Measurements from ENCODE around the gene FARP2.
"Not testable (repeated sequence)": the region's sequence is repeated elsewhere in the genome, so short reads cannot be mapped to it uniquely, and the experiment has no call there.

Gene FARP2

DNA sequence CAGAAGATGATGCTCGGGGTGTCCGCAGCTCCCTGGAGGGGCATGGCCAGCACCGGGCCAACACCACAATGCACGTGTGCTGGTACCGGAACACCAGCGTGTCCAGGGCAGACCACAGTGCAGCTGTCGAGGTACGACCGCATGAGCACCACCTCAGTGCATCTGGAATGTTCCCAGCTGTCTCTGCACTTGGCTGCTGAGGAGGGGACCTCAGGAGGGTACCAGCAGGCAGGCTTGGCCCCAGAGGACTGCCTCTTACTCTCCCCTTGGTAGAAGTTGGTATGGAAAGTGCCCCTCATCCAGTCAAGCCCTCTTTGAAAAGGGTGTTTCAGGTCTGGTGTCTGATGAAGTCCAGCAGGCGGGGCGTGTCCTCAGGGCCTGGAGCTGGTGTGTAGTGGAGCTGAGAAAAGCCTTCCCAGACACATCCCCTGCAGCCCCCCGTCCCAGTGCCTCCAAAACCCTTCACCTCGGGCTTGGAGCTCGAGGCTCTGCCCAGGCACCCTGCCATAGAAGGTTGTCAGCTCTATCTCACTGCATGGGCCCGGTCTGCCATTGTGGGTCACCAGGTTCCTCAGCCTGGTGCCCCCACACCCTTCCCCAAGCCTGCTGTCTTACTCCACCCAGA lies 135.6 kb downstream of the FARP2 start:
- no peak for DNase-seq

DNA sequence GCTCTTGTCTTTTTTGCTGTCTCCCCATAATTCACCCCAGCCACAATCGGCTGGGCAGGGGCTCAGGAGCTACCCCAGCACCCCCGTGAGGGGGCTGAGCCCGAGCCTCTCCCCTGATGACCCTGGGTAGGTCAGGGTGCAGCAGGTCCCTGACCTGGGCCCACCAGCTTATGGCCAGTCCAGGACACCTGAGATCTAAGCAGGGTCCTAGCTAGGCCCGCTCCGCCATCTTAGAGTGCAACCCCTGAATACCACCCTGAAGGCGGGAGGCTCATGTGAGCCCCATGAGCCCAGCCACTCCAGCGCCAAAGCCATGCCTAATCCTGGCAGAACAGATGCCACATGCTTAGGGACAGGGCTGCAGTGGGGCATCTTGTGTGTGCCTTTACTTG lies 136.1 kb downstream of the FARP2 start:
- DNase-seq, result no peak

- DNase-seq, result no peak
Measured at GRCh38 chr2:241493092-241493491, 137.0 kb downstream of the FARP2 start.

GRCh38 chr2:241494311-241494908 lies 138.3 kb downstream of the FARP2 start:
- DNase-seq, result no peak

DNA sequence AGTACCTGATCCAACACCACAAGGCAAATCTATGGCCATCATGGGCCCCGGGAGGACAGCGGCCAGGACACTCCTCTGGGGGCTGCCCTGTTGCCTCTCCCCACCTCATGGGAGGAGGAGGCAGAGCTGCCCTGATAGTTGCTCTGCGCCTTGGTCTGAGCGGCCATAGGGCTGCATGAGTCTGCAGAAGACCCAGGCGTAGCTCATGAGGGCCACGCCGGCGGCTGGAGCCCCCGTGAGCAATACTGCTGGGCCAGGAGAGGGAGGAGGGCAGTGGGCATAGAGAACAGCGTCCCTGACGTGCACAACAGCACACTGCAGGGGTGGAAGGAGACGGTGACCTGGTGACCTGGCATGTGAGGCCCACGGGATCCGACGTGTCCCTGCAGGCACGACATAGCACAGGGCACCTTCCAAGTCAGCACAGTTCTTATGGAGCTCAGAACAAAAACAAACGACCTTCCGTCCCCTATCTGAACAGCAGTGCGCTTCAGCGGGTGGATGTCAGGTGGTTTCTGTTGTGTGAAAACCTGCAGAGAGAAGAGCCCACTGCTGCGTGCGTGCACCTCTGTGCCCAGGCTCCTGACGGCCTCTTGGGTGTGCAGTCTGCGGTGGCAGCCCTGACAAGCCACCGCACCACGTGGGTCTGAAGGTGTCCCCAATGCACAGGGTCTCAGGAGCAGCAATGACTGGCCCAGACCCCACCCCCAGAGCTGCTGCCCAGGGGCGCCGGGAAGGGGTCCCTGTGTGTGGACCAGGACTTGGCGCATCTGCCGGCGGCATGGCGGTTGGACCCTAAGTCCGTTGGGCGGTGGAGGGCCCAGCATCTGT lies 139.3 kb downstream of the FARP2 start:
- no peak for DNase-seq

DNA sequence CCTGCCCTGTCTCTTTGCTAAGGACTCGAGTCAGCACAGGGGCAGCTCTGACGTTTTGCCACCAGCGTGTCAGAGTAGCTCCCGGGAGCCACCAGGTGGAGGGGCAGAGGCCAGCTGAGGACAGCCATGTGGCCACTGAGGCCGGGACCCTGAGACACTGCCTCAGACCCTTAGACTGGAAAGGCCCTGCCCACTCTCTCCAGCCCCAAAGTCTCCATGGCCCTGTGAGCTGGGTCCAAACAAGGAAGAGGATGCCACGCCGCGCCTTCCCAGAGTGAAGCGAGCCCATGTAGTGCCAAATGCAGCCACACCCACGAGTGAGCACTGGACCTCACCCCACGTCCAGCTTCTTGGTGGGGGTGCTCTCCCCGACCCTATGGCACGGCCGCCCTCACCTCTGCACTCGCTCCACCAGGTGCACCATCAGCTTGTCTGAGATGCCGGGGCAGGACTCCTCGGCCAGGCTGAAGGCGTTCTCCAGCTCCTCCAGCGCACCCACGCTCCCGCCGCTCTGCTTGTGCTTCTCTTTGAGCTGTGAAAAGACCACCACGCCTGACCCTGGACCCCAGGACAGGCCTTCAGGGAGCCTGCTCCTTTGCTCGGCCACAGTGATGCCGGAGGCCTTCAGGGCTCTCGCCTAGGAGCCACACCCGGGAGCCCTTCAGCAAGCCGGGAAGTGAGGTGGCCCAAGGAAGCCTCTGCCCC lies 140.1 kb downstream of the FARP2 start:
- DNase-seq, result no peak

DNA sequence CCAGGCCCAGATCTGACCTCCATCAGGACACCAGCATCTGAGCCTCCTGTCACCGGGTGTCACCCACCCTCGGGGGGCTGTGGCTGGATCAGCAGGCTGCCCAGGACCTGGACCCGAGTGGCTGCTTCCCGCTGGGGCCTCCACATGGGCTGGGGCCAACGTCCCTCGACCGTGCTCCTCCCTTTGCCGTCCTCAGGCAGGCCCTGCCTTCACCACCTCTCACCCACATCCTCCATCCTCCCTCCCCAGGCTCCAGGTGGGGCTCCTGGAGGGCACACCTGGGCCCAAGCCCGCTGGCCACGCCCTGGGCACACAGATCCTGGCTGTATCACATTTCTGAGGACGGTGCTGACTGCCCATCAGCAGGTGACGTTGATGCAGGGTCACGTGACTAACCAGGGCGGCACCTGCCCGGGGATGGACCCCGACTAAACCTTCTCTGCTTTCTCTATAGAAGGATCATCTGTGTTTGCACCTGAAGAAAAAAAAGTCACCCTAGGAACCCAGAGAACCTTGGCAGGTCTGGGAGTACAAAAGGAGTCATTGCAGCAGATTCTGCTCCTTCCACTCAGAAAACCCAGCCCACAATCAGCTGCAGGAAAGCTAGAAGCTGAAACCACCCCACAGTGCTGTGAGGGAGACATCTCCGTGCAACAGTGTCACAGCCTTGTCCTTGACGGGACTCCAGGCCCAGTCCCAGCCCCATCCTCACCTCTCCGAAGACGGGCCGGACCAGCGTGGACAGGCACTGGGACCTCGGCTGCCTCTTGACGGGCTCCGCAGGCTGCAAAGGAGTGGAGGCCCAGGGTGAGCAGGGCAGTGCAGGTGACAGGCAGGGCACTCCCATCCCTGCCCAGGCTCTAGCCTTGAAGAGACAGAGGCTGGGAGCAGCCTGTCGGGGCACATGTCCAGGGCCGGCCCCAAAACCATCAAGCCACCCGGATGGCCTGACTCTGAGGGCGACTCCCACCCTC lies 141.1 kb downstream of the FARP2 start:
- DNase-seq, result no peak

GRCh38 chr2:241498115-241499070 lies 142.3 kb downstream of the FARP2 start:
- DNase-seq, result no peak

- DNase-seq, result no peak
Measured at GRCh38 chr2:241499146-241499965, 143.3 kb downstream of the FARP2 start.

DNA sequence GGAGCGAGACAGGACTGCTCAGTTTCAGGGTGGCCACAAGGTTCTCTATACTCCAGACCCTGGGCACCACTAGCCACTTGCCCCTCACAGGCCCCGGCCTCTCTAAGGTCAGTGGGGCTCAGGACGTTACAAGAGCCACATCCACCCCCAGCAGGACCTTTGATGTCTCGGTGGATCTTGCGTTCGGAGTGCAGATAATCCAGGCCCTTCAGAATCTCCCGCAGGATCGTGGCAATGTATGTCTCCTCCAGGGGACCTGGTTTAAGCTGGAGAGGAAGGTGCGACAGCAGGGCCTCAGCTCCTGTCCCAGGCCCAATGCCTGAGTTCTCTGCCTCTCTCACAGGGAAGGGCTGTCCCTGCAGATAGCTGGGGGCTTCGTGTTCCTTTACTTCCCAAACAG lies 143.9 kb downstream of the FARP2 start:
- no peak for DNase-seq

DNA sequence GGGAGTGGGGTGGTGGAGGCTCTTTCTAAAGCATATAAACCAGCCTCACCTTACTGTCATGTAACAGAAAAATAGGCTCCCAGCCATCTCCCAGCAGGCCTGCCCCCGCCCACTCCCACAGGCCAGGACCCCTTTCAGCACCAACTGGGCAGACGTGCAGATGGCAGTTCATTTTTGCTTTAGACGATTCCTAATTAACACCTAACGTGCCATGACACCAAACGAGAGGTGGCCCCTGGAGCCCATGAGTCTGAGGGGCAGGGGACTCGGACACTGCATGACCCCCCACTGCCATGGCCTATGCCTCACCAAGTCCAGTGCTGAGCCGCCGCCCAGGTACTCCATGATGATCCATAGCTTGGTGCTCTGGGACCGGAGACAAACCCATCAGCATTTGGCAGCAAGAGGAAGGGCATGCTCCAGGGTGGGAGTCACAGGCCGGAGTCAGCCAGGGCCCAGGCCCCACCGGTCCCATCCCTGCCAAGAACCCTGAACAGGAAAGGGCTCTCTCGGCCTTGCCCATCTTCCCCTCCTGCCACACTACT lies 144.4 kb downstream of the FARP2 start:
- no peak for DNase-seq

GRCh38 chr2:241501099-241501541 lies 145.0 kb downstream of the FARP2 start:
- no peak for DNase-seq

DNA sequence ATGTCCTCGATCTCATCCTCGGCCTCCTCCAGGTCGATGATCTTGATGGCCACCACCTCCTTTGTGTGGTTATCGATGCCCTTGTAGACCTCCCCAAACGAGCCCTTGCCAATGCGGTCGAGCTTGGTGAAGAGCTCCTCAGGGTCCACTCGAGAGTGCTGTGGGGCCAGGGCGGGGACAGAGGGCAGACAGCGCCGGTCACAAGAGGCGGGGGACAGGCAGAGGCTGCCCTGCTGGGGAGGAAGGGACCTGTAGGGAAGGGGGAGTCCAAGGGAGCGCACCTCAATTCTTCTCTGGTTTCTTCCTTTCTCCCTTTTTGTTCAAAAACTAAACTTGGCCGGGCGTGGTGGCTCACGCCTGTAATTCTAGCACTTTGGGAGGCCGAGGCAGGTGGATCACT lies 145.5 kb downstream of the FARP2 start:
- DNase-seq, result no peak

GRCh38 chr2:241502281-241502680 lies 146.2 kb downstream of the FARP2 start:
- no peak for DNase-seq

DNA sequence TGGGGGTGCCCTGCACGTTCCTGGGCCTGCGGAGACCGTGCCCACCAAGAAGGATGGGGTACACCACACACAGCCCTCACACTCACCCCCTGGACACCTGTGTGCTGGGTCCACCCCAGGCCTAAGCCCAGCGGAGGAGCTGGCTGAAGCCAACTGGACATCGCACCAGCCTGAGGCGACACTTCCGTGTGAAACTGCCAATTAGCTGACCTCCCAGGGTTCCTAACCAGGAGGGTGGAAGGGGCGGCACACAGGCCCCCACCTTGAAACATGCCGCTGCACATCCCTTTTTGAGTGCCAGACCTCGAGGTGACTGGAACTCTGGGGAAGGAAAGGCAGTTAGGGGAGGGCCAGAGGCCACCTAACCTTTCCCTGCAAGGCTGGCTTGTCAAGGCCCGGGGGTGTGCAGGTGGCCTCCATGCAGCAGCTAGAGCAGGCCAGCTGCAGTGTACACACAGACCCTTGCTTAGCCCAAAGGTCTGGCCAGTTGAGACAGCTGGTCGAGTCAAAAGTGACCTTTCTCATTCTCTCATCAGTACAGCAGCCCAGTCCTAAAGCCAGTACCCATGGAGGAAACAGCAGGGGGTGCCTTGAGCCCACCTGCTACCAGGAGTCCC lies 147.8 kb downstream of the FARP2 start:
- DNase-seq, result no peak

GRCh38 chr2:241505086-241505780 lies 149.1 kb downstream of the FARP2 start:
- DNase-seq, result no peak

GRCh38 chr2:241505781-241506201 lies 149.7 kb downstream of the FARP2 start:
- DNase-seq, result no peak

GRCh38 chr2:241506317-241506716 lies 150.2 kb downstream of the FARP2 start:
- DNase-seq, result not testable (repeated sequence)
